GM18870 (cell line): ENCODE results near the gene ANKMY2.
A peak's percentile ranks its signal among the peaks of the same experiment; 100 is the strongest.

Source experiments
- ATAC-seq: cut with Tn5 transposase; IDR thresholded peaks from one replicate; pipeline ENCODE4 v1.9.1; 2021; ENCODE audit warnings: moderate library complexity; ENCODE audit not compliant: unreplicated experiment

Gene ANKMY2

DNA sequence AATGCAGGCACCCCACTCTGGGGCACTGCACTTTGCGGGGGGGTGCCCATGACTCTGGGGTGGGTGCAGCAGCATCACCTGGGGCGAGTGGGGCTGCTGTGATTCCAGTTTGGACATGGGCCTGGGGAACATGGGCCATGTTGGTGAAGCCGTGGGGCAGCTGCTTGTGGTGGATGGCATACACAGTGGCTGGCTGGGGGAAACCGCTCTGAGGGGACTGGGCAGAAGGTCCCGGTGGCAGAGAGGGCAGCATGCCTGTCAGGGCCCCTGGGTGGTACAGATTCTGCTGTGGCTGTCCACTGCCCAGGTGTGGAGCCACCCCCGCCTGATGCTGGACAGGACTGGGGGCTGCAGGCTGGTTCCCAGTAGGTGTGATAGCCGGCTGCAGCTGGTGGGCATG, 61.7 kb downstream of the ANKMY2 start:
- ATAC-seq: no peak

DNA sequence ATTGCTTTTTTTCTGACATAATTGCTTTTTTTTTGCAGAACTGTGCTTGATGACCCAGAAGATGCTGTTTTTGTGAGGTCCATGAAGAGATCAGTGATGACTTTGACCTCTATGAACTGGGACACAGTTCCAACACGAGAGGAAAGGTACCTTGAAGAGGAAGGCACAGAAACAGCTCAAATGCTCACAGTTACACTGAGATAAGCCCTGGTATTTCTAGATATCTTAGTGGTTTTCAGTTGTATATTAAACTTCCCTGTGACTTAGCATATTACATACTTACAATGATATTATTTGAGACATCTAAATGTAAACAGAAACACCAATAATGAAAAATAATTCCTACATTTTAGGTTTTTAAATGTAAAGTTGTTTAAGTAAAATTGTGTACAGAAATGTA, 64.3 kb downstream of the ANKMY2 start:
- no peak for ATAC-seq

DNA sequence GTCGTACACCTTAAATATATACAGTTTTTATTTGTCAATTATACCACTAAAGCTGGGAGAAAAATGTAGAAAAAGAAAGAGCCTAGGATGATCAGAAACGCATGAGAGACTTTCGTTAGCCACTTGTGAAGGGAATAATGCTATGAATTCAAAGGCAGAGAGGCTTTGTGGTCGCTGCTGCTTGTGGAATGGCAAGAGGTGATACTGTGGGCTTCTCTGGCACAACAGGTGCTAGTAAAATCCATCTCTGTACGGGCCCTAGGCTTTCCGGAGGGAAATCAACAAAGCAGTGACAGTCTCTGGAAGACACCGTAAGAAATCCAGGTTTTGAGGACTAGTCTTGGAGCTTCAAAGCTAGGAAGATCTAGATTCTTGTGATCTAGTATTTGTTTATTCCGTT, 66.3 kb downstream of the ANKMY2 start:
- no peak for ATAC-seq

DNA sequence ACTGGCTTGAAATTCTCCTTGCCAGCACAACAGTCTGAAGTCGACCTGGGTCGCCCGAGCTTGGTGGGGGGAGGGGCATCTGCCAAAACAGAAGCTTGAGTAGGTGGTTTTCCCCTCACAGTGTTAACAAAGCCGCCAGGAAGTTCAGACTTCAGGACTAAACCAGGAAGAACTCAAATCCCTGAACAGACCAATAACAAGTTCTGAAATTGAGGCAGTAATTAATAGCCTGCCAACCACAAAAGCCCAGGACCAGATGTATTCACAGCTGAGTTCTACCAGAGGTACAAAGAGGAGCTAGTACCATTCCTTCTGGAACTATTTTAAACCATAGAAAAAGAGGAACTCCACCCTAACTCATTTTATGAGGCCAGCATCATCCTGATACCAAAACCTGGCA, 73.6 kb downstream of the ANKMY2 start:
- ATAC-seq: no peak

DNA sequence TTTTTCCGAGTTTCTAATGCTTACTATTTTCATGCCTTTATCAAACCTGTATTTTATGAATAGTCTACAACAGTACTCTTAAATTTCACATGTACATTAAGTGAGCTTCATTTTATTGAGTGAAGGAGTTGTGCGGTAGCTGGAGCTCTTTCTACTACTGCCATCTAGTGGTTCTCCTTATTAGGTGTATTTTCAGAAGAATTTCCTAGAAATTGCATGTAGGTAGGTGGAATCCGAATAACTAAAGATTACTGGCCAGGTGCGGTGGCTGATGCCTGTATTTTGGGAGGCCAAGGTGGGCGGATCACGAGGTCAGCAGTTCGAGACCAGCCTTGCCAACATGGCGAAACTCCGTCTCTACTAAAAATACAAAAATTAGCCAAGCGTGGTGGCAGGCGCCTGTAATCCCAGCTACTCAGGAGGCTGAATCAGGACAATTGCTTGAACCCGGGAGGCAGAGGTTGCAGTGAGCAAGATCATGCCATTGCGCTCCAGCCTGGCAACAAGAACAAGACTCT, 80.6 kb downstream of the ANKMY2 start:
- peak; percentile 64 for ATAC-seq

DNA sequence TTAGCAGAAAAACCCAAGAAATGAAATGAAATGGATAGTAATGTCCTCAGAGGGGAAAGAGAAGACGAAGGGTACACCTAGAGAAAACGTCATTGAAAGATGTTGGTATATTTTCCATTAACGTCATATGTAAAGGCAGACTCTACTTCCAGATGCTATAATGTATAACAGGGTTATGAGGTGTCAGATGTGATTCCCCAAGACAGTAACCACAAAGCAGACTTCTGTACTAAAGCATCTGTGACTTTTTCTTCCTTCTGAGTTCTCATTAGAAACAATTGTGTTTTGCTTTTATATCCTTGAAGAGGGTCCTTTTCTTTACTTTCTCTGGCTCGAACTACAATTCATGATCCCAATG, 81.6 kb downstream of the ANKMY2 start:
- ATAC-seq: no peak

DNA sequence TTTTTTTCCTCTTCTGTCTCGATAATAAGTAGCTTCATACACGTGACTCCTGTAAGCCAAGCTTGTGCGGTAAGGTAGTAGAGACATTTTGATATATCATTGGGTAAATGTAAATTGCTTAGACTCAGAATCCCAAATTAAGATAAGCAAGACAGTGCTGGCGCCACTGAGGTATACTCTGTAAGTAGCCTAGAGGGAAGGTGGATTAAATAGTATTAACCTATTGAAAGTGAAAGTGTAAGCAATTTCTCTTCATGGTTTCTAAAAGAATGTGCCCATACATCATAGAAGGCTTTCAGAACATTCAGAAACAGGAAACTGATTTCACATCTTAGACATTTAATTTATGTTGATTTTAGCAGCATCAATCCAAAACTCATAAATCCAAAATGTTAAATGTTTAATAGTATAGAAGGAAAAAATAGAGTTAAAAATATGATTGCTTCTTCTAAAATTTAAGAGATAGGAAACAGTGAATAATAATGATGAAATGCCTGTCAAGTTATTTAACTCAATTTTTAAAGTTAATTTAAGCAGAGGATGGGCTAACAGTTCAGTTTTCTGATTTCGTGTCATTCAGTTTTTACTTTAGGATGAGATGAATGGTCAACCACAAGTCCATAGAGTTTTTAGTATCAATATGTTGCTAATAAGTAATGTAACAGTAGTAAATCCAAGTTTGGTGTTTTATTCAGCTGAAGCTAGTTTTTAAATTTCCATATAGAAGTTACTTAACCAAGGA, 82.1 kb downstream of the ANKMY2 start:
- ATAC-seq: peak; percentile 82

DNA sequence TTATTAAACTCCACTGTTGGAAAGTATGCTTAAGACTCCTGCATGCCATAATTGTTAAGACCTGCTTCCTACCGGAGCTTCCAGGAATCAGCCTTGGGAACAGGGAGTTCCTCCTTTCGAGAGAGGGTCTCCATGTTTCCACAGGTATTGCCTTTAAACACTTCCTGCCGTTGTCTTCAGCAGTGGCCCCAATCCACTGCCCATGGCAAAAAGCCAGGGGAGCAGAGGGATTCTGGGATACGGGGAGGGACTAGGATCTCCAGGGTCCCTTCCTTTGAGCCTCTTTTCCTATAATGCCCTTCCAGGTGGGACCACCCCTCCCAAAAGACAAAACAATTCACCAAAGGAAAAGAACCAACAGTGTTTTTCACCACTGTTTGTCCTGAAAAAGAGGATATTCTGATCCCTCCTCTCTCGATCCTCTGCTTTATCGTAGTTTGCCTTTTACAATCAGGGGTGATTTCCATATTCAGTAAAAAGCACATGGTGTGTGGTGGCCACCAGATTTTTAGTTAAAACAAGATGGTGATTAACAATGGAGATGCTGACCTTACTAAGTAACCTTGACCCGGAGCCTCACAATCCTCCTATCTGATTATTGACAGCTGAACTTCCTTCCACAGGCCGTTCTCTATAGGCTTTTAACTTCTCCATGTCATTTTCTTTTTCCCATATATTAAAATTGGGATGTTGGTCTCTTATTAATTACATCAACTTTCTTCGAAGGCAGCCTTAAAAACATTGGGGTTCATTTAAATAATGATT, 82.9 kb downstream of the ANKMY2 start:
- ATAC-seq: no peak

DNA sequence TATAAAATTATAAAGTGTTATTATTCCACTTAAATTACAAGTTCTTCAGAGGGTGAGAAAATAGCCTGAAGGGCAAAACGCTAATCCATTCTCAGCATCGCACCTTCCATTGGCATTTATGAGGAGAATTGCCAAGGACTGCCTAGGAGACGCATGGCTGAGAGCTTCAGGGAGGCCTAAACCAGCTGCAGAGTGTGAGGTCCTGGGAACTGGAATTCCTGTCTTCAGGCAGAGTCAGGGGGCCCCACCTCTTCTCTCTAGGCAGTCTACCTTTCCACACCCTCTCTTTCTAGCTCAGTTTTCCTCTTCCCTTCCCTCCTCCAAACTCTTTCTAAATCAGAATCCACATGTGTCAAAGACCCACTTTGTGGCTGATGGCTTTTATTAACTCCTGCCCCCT, 83.6 kb downstream of the ANKMY2 start:
- no peak for ATAC-seq

DNA sequence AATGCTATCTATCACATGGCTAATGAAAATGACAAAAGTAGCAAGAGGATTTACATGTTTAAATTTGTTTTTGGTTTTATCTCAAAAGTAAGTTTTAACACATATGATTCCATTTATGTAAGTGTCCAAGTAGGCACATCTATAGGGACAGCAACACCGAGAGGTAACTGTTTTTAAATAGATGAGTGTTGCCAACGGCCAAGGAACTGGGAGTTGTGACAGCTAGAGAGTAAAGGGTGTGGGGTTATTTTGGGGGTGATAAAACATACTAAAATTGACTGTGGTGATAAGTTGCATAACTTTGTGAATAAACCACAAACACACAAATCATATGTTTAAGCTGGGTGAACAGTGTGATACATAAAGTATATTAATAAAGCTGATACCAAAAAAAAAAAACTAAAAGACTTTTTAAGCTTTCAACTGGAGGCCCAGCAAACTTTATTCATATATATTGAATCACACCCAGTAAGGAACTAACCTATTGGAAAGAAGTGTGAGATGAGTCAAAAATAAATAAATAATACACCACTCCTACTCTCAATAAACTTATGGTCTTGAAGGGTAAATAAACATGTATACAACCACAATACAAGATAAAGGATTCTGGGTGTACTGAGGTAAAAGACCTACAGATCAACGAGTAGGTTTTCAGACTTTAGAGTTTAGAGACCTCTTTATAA, 85.9 kb downstream of the ANKMY2 start:
- ATAC-seq: no peak

DNA sequence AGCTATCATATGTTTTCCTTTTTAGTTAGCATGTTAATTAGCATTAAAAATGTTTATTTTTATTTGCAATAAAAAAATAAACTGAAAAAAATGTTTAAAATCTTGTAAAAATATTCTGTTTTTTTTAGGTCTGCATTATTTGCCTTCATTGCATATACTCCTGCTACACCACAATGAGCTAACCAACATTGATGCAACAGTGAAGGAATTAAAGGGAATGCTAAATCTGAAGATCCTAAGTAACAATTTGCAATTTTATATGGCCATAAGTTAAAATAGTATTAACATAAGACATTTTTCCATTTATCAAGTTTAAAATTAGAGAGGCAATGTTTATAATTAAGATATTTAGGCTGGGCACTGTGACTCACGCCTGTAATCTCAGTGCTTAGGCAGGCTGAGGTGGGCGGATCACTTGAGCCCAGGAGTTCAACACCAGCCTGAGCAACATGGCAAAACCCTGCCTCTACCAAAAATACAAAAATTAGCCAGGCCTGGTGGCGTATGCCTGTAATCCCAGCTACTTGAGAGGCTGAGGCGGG, 86.7 kb downstream of the ANKMY2 start:
- no peak for ATAC-seq

DNA sequence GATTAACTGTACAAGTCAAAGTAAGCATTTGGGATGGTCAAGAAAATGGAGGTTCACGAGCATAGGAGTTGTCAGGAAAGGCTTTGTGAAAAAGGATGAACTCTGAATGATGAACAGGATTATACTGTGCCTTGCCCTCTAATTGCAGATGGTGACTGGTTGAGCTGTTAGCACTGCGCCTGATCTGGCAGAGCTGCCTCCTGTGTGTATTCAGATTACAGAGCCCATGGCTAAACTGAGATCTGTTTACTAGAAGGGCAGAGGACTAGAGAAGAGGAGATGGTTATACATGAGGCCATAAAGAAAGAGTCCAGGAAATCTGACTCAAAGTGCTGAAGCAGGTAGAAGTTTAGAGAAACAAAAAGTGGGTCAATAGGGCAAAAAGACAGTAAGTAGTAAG, 89.2 kb downstream of the ANKMY2 start:
- no peak for ATAC-seq

DNA sequence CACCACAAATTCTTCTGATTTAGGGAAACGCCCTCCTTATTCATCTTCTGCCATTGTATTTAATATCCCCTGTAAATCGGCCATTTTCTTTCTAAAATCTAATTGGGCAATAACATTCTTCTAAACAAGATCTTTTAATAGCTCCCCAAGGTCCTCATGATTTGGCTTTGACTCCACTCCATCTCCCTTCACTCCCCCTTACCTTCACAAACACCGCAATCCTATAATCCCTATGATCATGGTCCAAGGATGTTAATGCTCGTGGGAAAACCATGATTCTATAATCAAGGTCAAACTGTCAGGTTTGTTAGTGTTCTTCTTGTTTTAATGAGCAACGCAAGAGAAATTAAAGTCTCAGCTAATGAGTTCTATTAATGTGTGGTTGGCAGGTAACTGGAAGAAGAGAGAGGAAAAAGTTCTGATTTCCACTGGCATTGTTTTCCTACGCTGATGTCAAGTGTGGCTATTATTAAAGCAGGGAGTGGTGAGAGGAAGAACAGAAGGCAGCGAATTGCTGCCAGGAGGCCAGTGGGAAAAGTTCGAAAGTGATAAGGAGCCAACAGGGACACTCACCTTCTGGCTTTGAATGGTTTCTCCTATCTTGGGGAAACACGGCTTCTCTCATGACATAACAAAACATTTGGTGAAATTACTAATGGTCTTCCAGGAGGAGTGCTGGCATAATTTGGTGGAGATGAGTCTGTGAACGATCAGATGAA, 90.9 kb downstream of the ANKMY2 start:
- ATAC-seq: no peak

DNA sequence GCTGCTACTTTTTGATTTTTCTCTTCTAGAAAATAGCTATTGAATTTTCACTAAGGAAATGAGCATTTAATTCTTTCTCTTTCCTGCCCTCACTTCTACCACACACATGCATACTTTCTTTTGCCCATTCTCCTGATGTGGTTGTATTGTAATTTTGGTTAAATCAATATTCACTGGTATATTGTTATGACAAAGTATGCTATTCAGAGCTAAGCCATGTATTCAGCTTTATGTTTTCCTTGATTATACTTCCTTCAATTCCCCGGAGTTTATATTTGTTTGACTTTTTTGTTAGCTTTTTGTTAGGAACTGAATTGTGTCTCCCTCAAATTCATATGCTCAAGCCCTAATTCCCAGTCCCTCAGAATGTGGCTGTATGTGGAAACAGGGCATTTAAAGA, 94.9 kb downstream of the ANKMY2 start:
- no peak for ATAC-seq
